ENCODE data around the gene CTSE. TPM values are rescaled to one million over a fixed set of nuclear protein-coding genes. Genes with fewer than 3 reads are reported as not detected.

Gene CTSE
- total and polyA plus RNA-seq, 3 experiments from 2014 or later, result not detected

GRCh38 chr1:206004826-206005225 lies 18.9 kb downstream of the CTSE start:
- Histone ChIP-seq H3K27me3 (ENCODE audit: insufficient read depth, low read length, poor library complexity, severe bottlenecking) (no peaks in the 10 kb centered on the region), H3K27ac (ENCODE audit: low read depth, low read length) (no peak overlapping the region), H3K4me3 (ENCODE audit: low read length) (no peak overlapping the region), H3K9me3 (ENCODE audit: low read length) (no peaks in the 10 kb centered on the region), H3K36me3 (ENCODE audit: insufficient read depth, low read length) (no peaks in the 10 kb centered on the region), H3K4me1 (ENCODE audit: insufficient read depth, low read length) (no peaks in the 10 kb centered on the region)
- peaks cover 9 to 18% of the 10 kb centered on the region in 2 donors for H3K27me3 Mint-ChIP-seq
- no peaks in the 10 kb centered on the region for H3K4me1 Mint-ChIP-seq
- ChIA-PET POLR2A (no interaction called here), CTCF (no interaction called here)
- no peak overlapping the region for H3K27ac Mint-ChIP-seq
- H3K36me3 Mint-ChIP-seq, result no peaks in the 10 kb centered on the region
- H3K4me3 Mint-ChIP-seq, result no peak overlapping the region
- H3K9me3 Mint-ChIP-seq, result no peaks in the 10 kb centered on the region
- no peak for DNase-seq

DNA sequence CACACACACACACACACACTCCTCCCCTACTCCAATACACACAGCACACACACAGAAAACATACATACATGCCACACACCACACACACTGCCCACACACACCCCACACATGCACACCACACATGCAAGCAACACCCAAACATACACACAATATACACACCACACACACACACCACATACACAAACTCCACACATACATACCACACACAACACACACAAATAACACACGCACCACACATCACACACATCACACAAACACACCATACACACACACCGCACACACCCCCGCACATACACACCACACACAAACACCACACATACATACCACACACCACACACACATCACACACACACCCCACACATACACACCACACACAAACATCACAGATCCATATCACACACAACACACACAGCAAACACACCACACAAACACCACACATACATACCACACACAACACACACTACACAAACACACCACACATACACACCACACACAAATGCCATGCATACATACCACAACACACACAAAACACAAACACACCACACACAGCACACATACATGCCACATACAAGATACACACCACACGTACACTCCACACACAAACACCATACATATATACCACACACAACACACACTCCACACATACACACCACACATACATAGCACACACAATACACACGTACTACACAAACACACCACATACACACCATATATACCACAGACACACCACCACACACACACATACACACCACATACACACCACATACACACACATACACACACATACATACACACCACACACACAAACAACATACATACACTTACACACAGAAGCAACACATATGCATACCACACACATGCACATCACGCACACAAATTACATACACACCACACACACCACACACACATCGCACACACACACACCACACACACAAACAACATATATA lies 19.6 kb downstream of the CTSE start:
- H3K27ac Mint-ChIP-seq, result no peak overlapping the region
- Histone ChIP-seq H3K27me3 (ENCODE audit: insufficient read depth, low read length, poor library complexity, severe bottlenecking) (no peaks in the 10 kb centered on the region), H3K4me1 (ENCODE audit: insufficient read depth, low read length) (no peaks in the 10 kb centered on the region), H3K27ac (ENCODE audit: low read depth, low read length) (no peak overlapping the region), H3K36me3 (ENCODE audit: insufficient read depth, low read length) (no peaks in the 10 kb centered on the region), H3K4me3 (ENCODE audit: low read length) (no peak overlapping the region), H3K9me3 (ENCODE audit: low read length) (no peaks in the 10 kb centered on the region)
- ChIA-PET POLR2A (no interaction called here), CTCF (no interaction called here)
- H3K9me3 Mint-ChIP-seq, result no peaks in the 10 kb centered on the region
- peaks cover 9 to 18% of the 10 kb centered on the region in 2 donors for H3K27me3 Mint-ChIP-seq
- no peak for DNase-seq
- H3K4me3 Mint-ChIP-seq, result no peak overlapping the region
- no peaks in the 10 kb centered on the region for H3K4me1 Mint-ChIP-seq
- no peaks in the 10 kb centered on the region for H3K36me3 Mint-ChIP-seq

DNA sequence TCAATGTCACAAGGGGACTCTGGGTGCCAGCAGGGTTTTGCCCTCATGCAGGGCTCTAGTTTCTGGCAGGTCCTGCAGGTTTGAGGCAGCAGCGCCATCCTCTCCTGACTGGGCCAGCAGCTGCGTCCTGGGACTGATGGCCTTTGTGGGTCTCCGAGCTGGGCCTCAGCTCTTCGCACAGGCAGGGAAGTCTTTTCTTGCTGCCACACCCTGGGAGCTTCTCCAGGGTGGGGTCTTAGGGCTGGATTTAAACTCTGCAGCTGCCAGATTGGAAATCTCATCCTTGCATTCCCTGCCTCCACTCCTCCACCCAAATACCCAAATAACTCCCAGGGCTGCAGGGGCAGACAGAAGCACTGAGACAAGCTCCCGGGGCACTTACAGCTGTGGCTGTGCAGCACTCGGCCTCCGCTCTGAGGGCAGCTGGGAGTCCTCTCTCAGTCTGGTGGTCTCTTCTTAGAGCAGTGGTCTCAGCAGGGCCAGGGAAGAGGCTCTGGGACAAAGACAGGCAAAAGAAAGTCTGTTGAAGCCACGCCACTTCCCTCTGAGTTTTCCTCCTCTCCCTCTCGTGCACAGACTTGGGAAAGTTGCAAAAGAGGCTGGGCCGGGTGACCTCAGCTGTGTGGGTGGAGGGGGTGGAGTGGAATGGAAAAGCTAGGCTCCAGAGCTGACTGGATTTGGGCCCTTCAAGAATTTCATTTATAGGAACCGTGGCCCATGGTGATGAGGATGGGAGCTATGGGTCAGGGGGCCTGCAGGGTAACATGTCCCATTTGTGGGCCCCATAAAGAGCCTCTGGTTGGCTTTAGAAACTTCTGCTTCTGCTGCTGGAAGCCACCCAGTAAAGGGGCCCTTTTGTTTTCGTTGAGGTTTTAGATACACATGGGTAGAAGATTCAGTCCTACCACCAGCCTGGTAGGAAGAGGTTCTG lies 20.6 kb downstream of the CTSE start, which contains the start of gene RAB7B:
Gene RAB7B, minus strand, starts transcription at position 525 of the 931 bp plus-strand sequence. CDS start 9,260 bp downstream, outside the sequence.
- no peak for DNase-seq
- POLR2A ChIA-PET, result no interaction called here
- Mint-ChIP-seq H3K4me1 (no peaks in the 10 kb centered on the region), H3K27ac (no peak within 1 kb of the TSS), H3K36me3 (no peaks in the 10 kb centered on the region), H3K4me3 (no peak within 1 kb of the TSS), H3K27me3 (peaks cover 9 to 18% of the 10 kb centered on the region in 2 donors), H3K9me3 (no peaks in the 10 kb centered on the region)
- H3K27me3 ChIP-seq (ENCODE audit: insufficient read depth, low read length, poor library complexity, severe bottlenecking), result no peaks in the 10 kb centered on the region
- CTCF ChIA-PET, result interaction anchor here (1.0 kb wide), 1 partner anchor 212 kb away, joined by 3 read pairs; no protein-coding TSS in a partner anchor
- no peaks in the 10 kb centered on the region for H3K9me3 ChIP-seq (ENCODE audit: low read length)
- no peaks in the 10 kb centered on the region for H3K4me1 ChIP-seq (ENCODE audit: insufficient read depth, low read length)
- H3K36me3 ChIP-seq (ENCODE audit: insufficient read depth, low read length), result no peaks in the 10 kb centered on the region
- no peak within 1 kb of the TSS for H3K27ac ChIP-seq (ENCODE audit: low read depth, low read length)
- no peak within 1 kb of the TSS for H3K4me3 ChIP-seq (ENCODE audit: low read length)

- Histone ChIP-seq H3K4me1 (ENCODE audit: insufficient read depth, low read length) (no peaks in the 10 kb centered on the region), H3K36me3 (ENCODE audit: insufficient read depth, low read length) (no peaks in the 10 kb centered on the region), H3K27me3 (ENCODE audit: insufficient read depth, low read length, poor library complexity, severe bottlenecking) (no peaks in the 10 kb centered on the region), H3K27ac (ENCODE audit: low read depth, low read length) (no peak overlapping the region), H3K4me3 (ENCODE audit: low read length) (no peak overlapping the region), H3K9me3 (ENCODE audit: low read length) (no peaks in the 10 kb centered on the region)
- Mint-ChIP-seq H3K9me3 (no peaks in the 10 kb centered on the region), H3K27ac (no peak overlapping the region), H3K4me1 (no peaks in the 10 kb centered on the region), H3K36me3 (no peaks in the 10 kb centered on the region), H3K27me3 (peaks cover 9 to 22% of the 10 kb centered on the region in 2 donors), H3K4me3 (no peak overlapping the region)
- DNase-seq, result no peak
- ChIA-PET CTCF (interaction anchor here (1.4 kb wide), 1 partner anchor 17 kb away, joined by 3 read pairs; no protein-coding TSS in a partner anchor), POLR2A (no interaction called here)
Measured at GRCh38 chr1:206002160-206002559, 21.5 kb downstream of the CTSE start.

DNA sequence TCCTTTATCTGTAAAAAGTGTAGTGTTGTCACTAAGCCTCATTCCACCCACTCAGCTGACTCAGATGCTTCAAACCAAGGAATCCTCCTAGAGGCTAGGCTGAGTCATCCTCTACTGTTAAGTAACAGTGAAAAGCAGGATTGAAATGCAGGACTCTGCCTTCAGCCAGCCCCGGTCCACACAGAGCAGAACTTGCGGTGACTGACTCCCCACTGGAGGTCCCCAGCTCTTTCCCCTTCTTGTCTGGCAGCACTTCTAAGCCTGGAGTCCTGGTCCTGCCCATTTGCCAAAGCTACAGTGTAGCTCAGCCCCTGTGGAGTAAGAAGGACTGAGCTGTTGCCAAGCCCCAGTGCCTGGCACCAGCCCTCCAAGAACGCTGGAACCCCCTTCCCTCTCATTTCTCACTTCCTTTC lies 22.2 kb downstream of the CTSE start:
- DNase-seq, result no peak
- Histone ChIP-seq H3K9me3 (ENCODE audit: low read length) (no peaks in the 10 kb centered on the region), H3K4me3 (ENCODE audit: low read length) (no peak overlapping the region), H3K27me3 (ENCODE audit: insufficient read depth, low read length, poor library complexity, severe bottlenecking) (no peaks in the 10 kb centered on the region), H3K27ac (ENCODE audit: low read depth, low read length) (no peak overlapping the region), H3K36me3 (ENCODE audit: insufficient read depth, low read length) (no peaks in the 10 kb centered on the region), H3K4me1 (ENCODE audit: insufficient read depth, low read length) (no peaks in the 10 kb centered on the region)
- H3K36me3 Mint-ChIP-seq, result no peaks in the 10 kb centered on the region
- no peak overlapping the region for H3K4me3 Mint-ChIP-seq
- ChIA-PET CTCF (interaction anchor here (1.4 to 2.3 kb wide), 2 partner anchors 18 to 24 kb away, joined by 3 to 5 read pairs; no protein-coding TSS in a partner anchor), POLR2A (no interaction called here)
- H3K27ac Mint-ChIP-seq, result no peak overlapping the region
- no peaks in the 10 kb centered on the region for H3K4me1 Mint-ChIP-seq
- H3K9me3 Mint-ChIP-seq, result no peaks in the 10 kb centered on the region
- peaks cover 10 to 20% of the 10 kb centered on the region in 2 donors for H3K27me3 Mint-ChIP-seq

- Mint-ChIP-seq H3K36me3 (no peaks in the 10 kb centered on the region), H3K27me3 (peaks cover 8 to 14% of the 10 kb centered on the region in 2 donors), H3K4me3 (no peak overlapping the region), H3K27ac (no peak overlapping the region), H3K9me3 (no peaks in the 10 kb centered on the region), H3K4me1 (no peaks in the 10 kb centered on the region)
- H3K36me3 ChIP-seq (ENCODE audit: insufficient read depth, low read length), result no peaks in the 10 kb centered on the region
- H3K27me3 ChIP-seq (ENCODE audit: insufficient read depth, low read length, poor library complexity, severe bottlenecking), result no peaks in the 10 kb centered on the region
- CTCF ChIA-PET, result interaction anchor here (1.4 to 2.3 kb wide), 3 partner anchors 19 to 23 kb away, joined by 3 to 5 read pairs (median 3); no protein-coding TSS in a partner anchor
- no peaks in the 10 kb centered on the region for H3K9me3 ChIP-seq (ENCODE audit: low read length)
- no peak for DNase-seq
- no peak overlapping the region for H3K27ac ChIP-seq (ENCODE audit: low read depth, low read length)
- H3K4me3 ChIP-seq (ENCODE audit: low read length), result no peak overlapping the region
- H3K4me1 ChIP-seq (ENCODE audit: insufficient read depth, low read length), result no peaks in the 10 kb centered on the region
- POLR2A ChIA-PET, result no interaction called here
Measured at GRCh38 chr1:206000641-206001339, 22.9 kb downstream of the CTSE start.

- Mint-ChIP-seq H3K36me3 (no peaks in the 10 kb centered on the region), H3K4me1 (no peaks in the 10 kb centered on the region), H3K27ac (no peak overlapping the region), H3K4me3 (no peak overlapping the region), H3K27me3 (peaks cover 4 to 21% of the 10 kb centered on the region in 2 donors), H3K9me3 (no peaks in the 10 kb centered on the region)
- H3K4me3 ChIP-seq (ENCODE audit: low read length), result no peak overlapping the region
- DNase-seq, result no peak
- H3K27me3 ChIP-seq (ENCODE audit: insufficient read depth, low read length, poor library complexity, severe bottlenecking), result no peaks in the 10 kb centered on the region
- POLR2A ChIA-PET, result no interaction called here
- no peaks in the 10 kb centered on the region for H3K4me1 ChIP-seq (ENCODE audit: insufficient read depth, low read length)
- H3K36me3 ChIP-seq (ENCODE audit: insufficient read depth, low read length), result no peaks in the 10 kb centered on the region
- H3K9me3 ChIP-seq (ENCODE audit: low read length), result no peaks in the 10 kb centered on the region
- no peak overlapping the region for H3K27ac ChIP-seq (ENCODE audit: low read depth, low read length)
- CTCF ChIA-PET, result interaction anchor here (1.2 to 1.7 kb wide), 4 partner anchors 17 to 207 kb away, joined by 3 to 6 read pairs (median 4); no protein-coding TSS in a partner anchor
Measured at GRCh38 chr1:205998457-205999241, 25.0 kb downstream of the CTSE start.
